ENCODE measurements around the gene VSIG10.

DNA sequence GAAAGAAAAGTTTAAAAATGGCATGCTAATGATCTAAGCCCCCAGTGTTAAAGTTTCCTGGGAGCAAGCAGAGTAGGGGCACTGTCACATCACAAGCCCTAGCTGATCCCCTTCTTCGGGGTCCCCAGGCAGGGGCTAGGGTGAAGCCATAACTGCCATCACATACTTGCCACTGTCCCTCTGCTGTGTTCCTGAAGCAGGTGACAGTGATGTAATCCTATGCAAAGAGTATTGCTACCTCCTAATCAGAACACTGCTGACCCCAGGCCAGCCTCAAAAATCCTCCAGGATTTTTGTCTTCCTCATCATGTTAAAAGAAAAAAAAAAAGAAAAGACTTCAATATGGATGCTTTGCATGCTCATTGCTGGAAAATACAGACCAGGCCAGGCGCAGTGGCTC is 88.5 kb downstream of the VSIG10 start:
- TF ChIP-seq CREB1 (IDR thresholded peaks at IDR 0.05; ENCODE audit: low read depth): no peak
- no peak for TF ChIP-seq EP300 (IDR thresholded peaks at IDR 0.05; ENCODE audit: borderline replicate concordance)
- TF ChIP-seq, protein P1, sequence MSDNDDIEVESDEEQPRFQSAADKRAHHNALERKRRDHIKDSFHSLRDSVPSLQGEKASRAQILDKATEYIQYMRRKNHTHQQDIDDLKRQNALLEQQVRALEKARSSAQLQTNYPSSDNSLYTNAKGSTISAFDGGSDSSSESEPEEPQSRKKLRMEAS (IDR thresholded peaks at IDR 0.05): no peak
- TF ChIP-seq FOXM1 (IDR thresholded peaks at IDR 0.05; ENCODE audit: borderline replicate concordance, low read depth): no peak
- no peak for TF ChIP-seq TAF1 (IDR thresholded peaks at IDR 0.05; ENCODE audit: low read depth)
- no peak for TF ChIP-seq EGR1 (IDR thresholded peaks at IDR 0.05)
- TF ChIP-seq CEBPB (IDR thresholded peaks at IDR 0.05): no peak
- TF ChIP-seq RAD21 (IDR thresholded peaks at IDR 0.05; ENCODE audit: low read depth): no peak
- TF ChIP-seq, protein P2, sequence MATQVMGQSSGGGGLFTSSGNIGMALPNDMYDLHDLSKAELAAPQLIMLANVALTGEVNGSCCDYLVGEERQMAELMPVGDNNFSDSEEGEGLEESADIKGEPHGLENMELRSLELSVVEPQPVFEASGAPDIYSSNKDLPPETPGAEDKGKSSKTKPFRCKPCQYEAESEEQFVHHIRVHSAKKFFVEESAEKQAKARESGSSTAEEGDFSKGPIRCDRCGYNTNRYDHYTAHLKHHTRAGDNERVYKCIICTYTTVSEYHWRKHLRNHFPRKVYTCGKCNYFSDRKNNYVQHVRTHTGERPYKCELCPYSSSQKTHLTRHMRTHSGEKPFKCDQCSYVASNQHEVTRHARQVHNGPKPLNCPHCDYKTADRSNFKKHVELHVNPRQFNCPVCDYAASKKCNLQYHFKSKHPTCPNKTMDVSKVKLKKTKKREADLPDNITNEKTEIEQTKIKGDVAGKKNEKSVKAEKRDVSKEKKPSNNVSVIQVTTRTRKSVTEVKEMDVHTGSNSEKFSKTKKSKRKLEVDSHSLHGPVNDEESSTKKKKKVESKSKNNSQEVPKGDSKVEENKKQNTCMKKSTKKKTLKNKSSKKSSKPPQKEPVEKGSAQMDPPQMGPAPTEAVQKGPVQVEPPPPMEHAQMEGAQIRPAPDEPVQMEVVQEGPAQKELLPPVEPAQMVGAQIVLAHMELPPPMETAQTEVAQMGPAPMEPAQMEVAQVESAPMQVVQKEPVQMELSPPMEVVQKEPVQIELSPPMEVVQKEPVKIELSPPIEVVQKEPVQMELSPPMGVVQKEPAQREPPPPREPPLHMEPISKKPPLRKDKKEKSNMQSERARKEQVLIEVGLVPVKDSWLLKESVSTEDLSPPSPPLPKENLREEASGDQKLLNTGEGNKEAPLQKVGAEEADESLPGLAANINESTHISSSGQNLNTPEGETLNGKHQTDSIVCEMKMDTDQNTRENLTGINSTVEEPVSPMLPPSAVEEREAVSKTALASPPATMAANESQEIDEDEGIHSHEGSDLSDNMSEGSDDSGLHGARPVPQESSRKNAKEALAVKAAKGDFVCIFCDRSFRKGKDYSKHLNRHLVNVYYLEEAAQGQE (IDR thresholded peaks at IDR 0.05; ENCODE audit: low read depth): no peak
- TF ChIP-seq TEAD4 (IDR thresholded peaks at IDR 0.05): no peak
- TF ChIP-seq ZBTB7A (IDR thresholded peaks at IDR 0.05; ENCODE audit: low read depth): no peak
- no peak for TF ChIP-seq TCF12 (IDR thresholded peaks at IDR 0.05; ENCODE audit: low read depth)
- TF ChIP-seq NFIC (IDR thresholded peaks at IDR 0.05): no peak
- TF ChIP-seq YY1 (IDR thresholded peaks at IDR 0.05; ENCODE audit: low read depth): no peak

Data from Ishikawa (cell line).